Astrocyte of the spinal cord (primary cell): ENCODE data around the gene SYCP2L.

ENCODE experiments used
- DNase-seq: peaks from one replicate; pipeline ENCODE4 v3.0.0; 2011; ENCODE audit warnings: low read depth, low spot score
- H3K4me3 ChIP-seq: 2 replicates; pipeline ENCODE4 v1.5.1; 2011; ENCODE audit warnings: low read depth, mild to moderate bottlenecking, low read length, moderate library complexity
- in situ Hi-C: cut with HindIII; loops from 2 replicates; pipeline ENCODE4 v1.10.0; 2017; ENCODE audit warnings: low sequenced_read_pairs
- TF ChIP-seq, protein P1 (sequence below): IDR thresholded peaks from 2 replicates; pipeline ENCODE4 v1.5.1; 2012; ENCODE audit warnings: low read depth, mild to moderate bottlenecking, low read length, inconsistent platforms

The SYCP2L gene

GRCh38 chr6:10886691-10887502 is at the start of gene SYCP2L:
SYCP2L (plus strand) TSS chr6:10887052; CDS start chr6:10887127, 75 bp downstream.
- peak; percentile 49 for DNase-seq
- TF ChIP-seq, protein P1, sequence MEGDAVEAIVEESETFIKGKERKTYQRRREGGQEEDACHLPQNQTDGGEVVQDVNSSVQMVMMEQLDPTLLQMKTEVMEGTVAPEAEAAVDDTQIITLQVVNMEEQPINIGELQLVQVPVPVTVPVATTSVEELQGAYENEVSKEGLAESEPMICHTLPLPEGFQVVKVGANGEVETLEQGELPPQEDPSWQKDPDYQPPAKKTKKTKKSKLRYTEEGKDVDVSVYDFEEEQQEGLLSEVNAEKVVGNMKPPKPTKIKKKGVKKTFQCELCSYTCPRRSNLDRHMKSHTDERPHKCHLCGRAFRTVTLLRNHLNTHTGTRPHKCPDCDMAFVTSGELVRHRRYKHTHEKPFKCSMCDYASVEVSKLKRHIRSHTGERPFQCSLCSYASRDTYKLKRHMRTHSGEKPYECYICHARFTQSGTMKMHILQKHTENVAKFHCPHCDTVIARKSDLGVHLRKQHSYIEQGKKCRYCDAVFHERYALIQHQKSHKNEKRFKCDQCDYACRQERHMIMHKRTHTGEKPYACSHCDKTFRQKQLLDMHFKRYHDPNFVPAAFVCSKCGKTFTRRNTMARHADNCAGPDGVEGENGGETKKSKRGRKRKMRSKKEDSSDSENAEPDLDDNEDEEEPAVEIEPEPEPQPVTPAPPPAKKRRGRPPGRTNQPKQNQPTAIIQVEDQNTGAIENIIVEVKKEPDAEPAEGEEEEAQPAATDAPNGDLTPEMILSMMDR, result peak; percentile 41
- in situ Hi-C loops, result no loop called here

GRCh38 chr6:10837622-10837994 is 49.2 kb upstream of the SYCP2L start:
- in situ Hi-C loops, result no loop called here
- H3K4me3 ChIP-seq, result peak overlapping the region; percentile 55
- DNase-seq, result peak; percentile 18
- TF ChIP-seq, protein P1, result no peak

More at GRCh38 chr6:10886691-10887502, at the start of gene SYCP2L:
- peak within 1 kb of the TSS; percentile 34 for H3K4me3 ChIP-seq

- in situ Hi-C loops, result no loop called here
- TF ChIP-seq, protein P1, result no peak
- peak within 1 kb of the TSS; percentile 55 for H3K4me3 ChIP-seq
- DNase-seq, result peak; percentile 83
Observed at GRCh38 chr6:10837995-10838793, 48.7 kb upstream of the SYCP2L start, which contains the start of gene MAK. MAK (minus strand) TSS chr6:10838539; CDS start chr6:10830648, 7,891 bp downstream.

DNA sequence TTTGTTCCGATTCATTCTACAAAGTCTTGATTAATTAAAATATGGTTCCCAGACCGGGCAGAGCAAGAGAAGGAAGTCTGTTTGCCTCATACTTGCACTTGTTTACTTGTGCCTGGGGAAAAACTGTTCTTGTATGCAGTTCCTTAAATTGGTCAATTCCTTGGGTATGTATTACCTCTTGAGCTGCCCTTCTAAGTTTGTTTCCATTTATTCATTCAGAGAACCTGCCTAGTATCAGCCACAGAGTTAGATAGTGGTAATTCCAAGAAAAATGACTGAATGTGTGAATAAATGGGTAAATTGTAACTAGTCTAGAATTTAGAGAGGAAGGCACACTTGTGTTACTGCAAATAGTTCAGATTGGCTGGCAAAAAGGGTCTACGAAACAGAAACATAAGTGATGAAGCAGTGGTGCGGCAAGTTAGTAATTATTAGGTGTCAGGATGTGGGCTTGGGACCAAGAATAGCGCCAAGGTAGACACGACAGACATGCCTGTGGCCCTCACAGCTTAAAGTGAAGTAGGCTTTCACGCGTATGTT is 48.0 kb upstream of the SYCP2L start:
- peak overlapping the region; percentile 55 for H3K4me3 ChIP-seq
- in situ Hi-C loops, result no loop called here
- TF ChIP-seq, protein P1, result no peak
- no peak for DNase-seq

DNA sequence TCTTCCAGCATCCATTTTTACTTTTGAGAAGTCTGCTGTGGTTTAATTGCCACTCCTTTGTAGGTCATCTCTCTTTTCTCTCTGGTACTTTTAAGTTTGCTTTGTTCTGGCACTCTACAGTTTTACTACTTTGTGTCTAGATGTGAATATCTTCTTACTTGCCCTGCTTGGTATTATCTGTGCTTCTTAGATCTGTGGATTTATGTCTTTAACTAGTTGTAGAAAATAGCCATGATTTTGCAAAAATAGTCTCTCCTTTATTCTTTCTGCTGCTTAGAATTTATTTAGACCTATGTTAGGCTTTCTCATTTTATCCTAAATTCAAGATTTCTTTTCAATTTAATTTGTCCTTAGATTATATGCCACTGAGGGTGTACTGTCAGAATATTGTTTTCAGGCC is 43.3 kb upstream of the SYCP2L start:
- TF ChIP-seq, protein P1, result no peak
- DNase-seq, result no peak
- H3K4me3 ChIP-seq, result no peak overlapping the region
- in situ Hi-C loops, result no loop called here

DNA sequence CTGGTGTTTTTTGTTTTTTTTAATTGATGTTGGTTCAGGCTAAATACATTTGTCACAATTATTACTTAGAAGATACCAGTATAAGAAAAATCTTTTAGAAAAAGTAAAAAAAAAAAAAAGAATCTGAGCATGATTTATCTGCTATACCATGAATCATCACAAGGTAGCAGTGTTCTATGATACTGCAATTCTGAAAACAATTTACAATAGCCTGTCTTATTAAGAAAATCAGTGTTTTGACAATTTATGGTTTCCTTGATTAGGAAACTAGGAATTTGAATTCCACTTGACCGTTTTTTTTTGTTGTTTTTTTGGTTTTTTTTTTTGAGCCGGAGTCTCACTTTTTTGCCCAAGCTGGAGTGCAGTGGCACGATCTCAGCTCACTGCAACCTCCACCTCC is 39.2 kb upstream of the SYCP2L start:
- TF ChIP-seq, protein P1, result no peak
- H3K4me3 ChIP-seq, result no peak overlapping the region
- peak; percentile 2 for DNase-seq
- in situ Hi-C loops, result no loop called here
